Endothelial cell of umbilical vein (primary cell): ENCODE results near the gene CTNND1. TPM values are rescaled to one million over a fixed set of nuclear protein-coding genes. Genes with fewer than 3 reads are reported as not detected.
A peak's percentile ranks its signal among the peaks of the same experiment; 100 is the strongest.

Experiments
- BruUV-seq: library from RNA; stranded (reverse); fragments of 400-500 nt; replicated peaks from 2 replicates; lab custom pipeline; 2021; lab: Mats Ljungman, UMichigan
- CTCF ChIA-PET: fragments of 300-600, 350-600 bp; sonication (Branson Sonifier 250); formaldehyde crosslinking; loops from one replicate; lab custom pipeline; 2021; ENCODE audit warnings: antibody characterized with exemption, inconsistent platforms; lab: Charles Lee
- POLR2A ChIA-PET: fragments of 300-600, 350-600 bp; sonication (Branson Sonifier 250); formaldehyde crosslinking; loops from one replicate; lab custom pipeline; 2021; ENCODE audit warnings: antibody characterized with exemption, inconsistent platforms; lab: Charles Lee
- DNase-seq: peaks from one replicate; pipeline ENCODE4 v3.0.0-alpha.2; 2011; ENCODE audit warnings: low read depth, low spot score
- FAIRE-seq: peaks from 2 replicates; lab custom pipeline; 2011; peaks lifted over from hg19 to GRCh38; lab: Jason Lieb, UNC
- H2AFZ ChIP-seq: 2 replicates; pipeline ENCODE4 v1.6.0; 2012; ENCODE audit warnings: low read depth, low read length, control low read depth, inconsistent platforms
- H3K27ac ChIP-seq: 2 replicates; pipeline ENCODE4 v1.5.1; 2011; ENCODE audit warnings: low read depth, mild to moderate bottlenecking, control low read depth, low read length, moderate library complexity; ENCODE audit not compliant: insufficient read depth
- H3K27me3 ChIP-seq, 2 experiments: 2 replicates each; pipeline versions ENCODE4 v1.6.0 to v1.6.1; 2011; ENCODE audit warnings: low read length in 2 of 2, mixed read lengths in 1 of 2; ENCODE audit not compliant: control insufficient read depth in 2 of 2, insufficient read depth in 2 of 2
- H3K36me3 ChIP-seq, 2 experiments: 2 replicates in 1 of 2; 3 replicates in 1 of 2; pipeline ENCODE4 v1.5.1; 2011; ENCODE audit warnings: low read length in 2 of 2, mild to moderate bottlenecking in 1 of 2, moderate library complexity in 1 of 2; ENCODE audit not compliant: control insufficient read depth in 2 of 2, insufficient read depth in 2 of 2; ENCODE audit errors: extremely low read depth in 1 of 2
- H3K4me1 ChIP-seq: 3 replicates; pipeline ENCODE4 v1.5.1; 2011; ENCODE audit warnings: mild to moderate bottlenecking, low read length; ENCODE audit not compliant: control insufficient read depth, insufficient read depth; ENCODE audit errors: extremely low read depth
- H3K4me2 ChIP-seq: 2 replicates; pipeline ENCODE4 v1.6.1; 2011; ENCODE audit warnings: low read length, control low read depth, mixed read lengths; ENCODE audit not compliant: insufficient read depth
- H3K4me3 ChIP-seq, 3 experiments: fragments of 200-600 bp in 1 of 3; sonication (generic), shearing (Covaris generic) in 1 of 3; replicated peaks in 1 of 3; 2 replicates each; pipeline ENCODE4 v1.5.1; 2011 to 2016; ENCODE audit warnings: control low read depth in 3 of 3, low read length in 3 of 3, mild to moderate bottlenecking in 2 of 3, inconsistent platforms in 1 of 3, low read depth in 1 of 3, moderate library complexity in 1 of 3; ENCODE audit not compliant: insufficient read depth in 1 of 3
- H3K79me2 ChIP-seq: 2 replicates; pipeline ENCODE4 v1.6.0; 2012; ENCODE audit warnings: low read length, inconsistent platforms; ENCODE audit not compliant: control insufficient read depth, insufficient read depth
- H3K9ac ChIP-seq: replicated peaks from 2 replicates; pipeline ENCODE3; 2011; ENCODE audit warnings: low read length, control low read depth; ENCODE audit not compliant: insufficient read depth; ENCODE audit errors: extremely low read depth
- H3K9me1 ChIP-seq: replicated peaks from 3 replicates; pipeline ENCODE4 v1.6.0; 2011; ENCODE audit warnings: mild to moderate bottlenecking, low read length; ENCODE audit not compliant: control insufficient read depth, insufficient read depth; ENCODE audit errors: extremely low read depth
- H3K9me3 ChIP-seq: replicated peaks from 2 replicates; pipeline ENCODE4 v1.5.1; 2012; ENCODE audit warnings: low read length, inconsistent platforms; ENCODE audit not compliant: control insufficient read depth, insufficient read depth
- H4K20me1 ChIP-seq: replicated peaks from 2 replicates; pipeline ENCODE3; 2011; ENCODE audit warnings: mild to moderate bottlenecking, low read length; ENCODE audit not compliant: control insufficient read depth, insufficient read depth; ENCODE audit errors: extremely low read depth
- CTCF ChIP-seq, 2 donors: IDR thresholded peaks; 1 replicate in 1 of 2; 2 replicates in 1 of 2; pipeline ENCODE4 v1.5.1; 2011; ENCODE audit warnings: low read length in 2 of 2, mild to moderate bottlenecking in 2 of 2, moderate library complexity in 2 of 2, control low read depth in 1 of 2, inconsistent platforms in 1 of 2, low read depth in 1 of 2; ENCODE audit not compliant: insufficient read depth in 1 of 2; ENCODE audit errors: extremely low read depth in 1 of 2
- POLR2AphosphoS5 ChIP-seq: IDR thresholded peaks from 2 replicates; pipeline ENCODE4 v1.6.1; 2012; ENCODE audit warnings: low read depth, mild to moderate bottlenecking, control low read depth, low read length, moderate library complexity; ENCODE audit not compliant: insufficient read depth
- dilution Hi-C: fragments of 300-500 bp; cut with MboI; formaldehyde crosslinking; loops from one replicate; pipeline ENCODE4 v1.15.0; 2019; ENCODE audit warnings: low sequenced_read_pairs; ENCODE audit not compliant: extremely low pct_ligation_motif_present
- intact Hi-C: fragments of 100-400 bp; cut with micrococcal nuclease; formaldehyde crosslinking; loops from one replicate; pipeline ENCODE4 v1.10.0; 2022
- polyA plus RNA-seq, 4 experiments: library from polyadenylated mRNA; depleted of rRNA in 3 of 4; stranded (reverse) in 3 of 4; unstranded in 1 of 4; fragments of >200 nt; gene quantifications; 2 replicates each; pipeline versions ENCODE4 v1.2.1 to v1.2.3, GENCODE V29; 2011 to 2012; ENCODE audit warnings: missing spikeins in 1 of 4
- total RNA-seq: library from RNA; stranded (reverse); gene quantifications from 2 replicates; pipeline ENCODE4 v1.2.3, GENCODE V29; 2021

CTNND1 gene
- total and polyA plus RNA-seq, 2 donors (not counting 3 experiments of a cell fraction or from before 2014, with no cell fraction given) = 152 to 268 TPM

GRCh38 chr11:57712256-57713150 is 49.1 kb upstream of the CTNND1 start, which contains the start of gene TMX2:
TMX2 (plus strand) TSS chr11:57712593; CDS start chr11:57712619, 26 bp downstream.
- DNase-seq = peak; percentile 99

More at GRCh38 chr11:57712256-57713150, 49.1 kb upstream of the CTNND1 start, which contains the start of gene TMX2:
- BruUV-seq = TSS peak; percentile 70
- intact Hi-C loops = loop anchor here (1.0 to 2.0 kb wide), 7 partner anchors 29 to 866 kb away; partner anchors contain the start of genes CTNND1, SELENOH and ZFP91
- TF ChIP-seq POLR2AphosphoS5 (peak; percentile 65), CTCF (IDR thresholded peaks at IDR 0.05; ENCODE audit: extremely low read depth in 1 of 2, insufficient read depth in 1 of 2, low read depth in 1 of 2, low read length in 2 of 2) (no peak)
- Histone ChIP-seq H3K9me1 (no peaks in the 10 kb centered on the region), H3K27ac (peak within 1 kb of the TSS; percentile 67), H3K4me1 (peaks cover 18% of the 10 kb centered on the region), H3K79me2 (peaks cover 43% of the 10 kb centered on the region), H4K20me1 (no peaks in the 10 kb centered on the region), H3K27me3 (no peaks in the 10 kb centered on the region), H3K36me3 (no peaks in the 10 kb centered on the region), H3K4me3 (peak within 1 kb of the TSS; percentile 64 to 100 (median 78)), H2AFZ (peak within 1 kb of the TSS; percentile 71), H3K9me3 (no peaks in the 10 kb centered on the region), H3K9ac (peak within 1 kb of the TSS; percentile 88), H3K4me2 (peak within 1 kb of the TSS; percentile 74)
- CTCF ChIA-PET = interaction anchor here (0.6 to 4.1 kb wide), 6 partner anchors 10 to 89 kb away, joined by 3 to 21 read pairs (median 3); no protein-coding TSS in a partner anchor
- POLR2A ChIA-PET = interaction anchor here (0.6 to 1.1 kb wide), 6 partner anchors 20 to 96 kb away, joined by 3 to 4 read pairs (median 3); partner anchors contain the start of genes CTNND1 and SELENOH
- peak; percentile 100 for FAIRE-seq
- dilution Hi-C loops = no loop called here
